GM12878 (cell line): ENCODE measurements around the gene FGFBP1. TPM values are rescaled to one million over a fixed set of nuclear protein-coding genes. Genes with fewer than 3 reads are reported as not detected.

Experiments used
- ATAC-seq: fragments of 200-7000 bp; cut with Tn5 transposase; 3 replicates; pipeline ENCODE4 v1.9.1; 2020; ENCODE audit warnings: mild to moderate bottlenecking, moderate library complexity
- BruUV-seq: library from RNA; stranded (reverse); fragments of 400-500 nt; replicated peaks from 2 replicates; lab custom pipeline; 2021; lab: Mats Ljungman, UMichigan
- CTCF ChIA-PET: fragments of 300-600 bp; sonication (Branson Sonifier 250); formaldehyde crosslinking; extraction: SDS; loops from one replicate; lab custom pipeline; 2021; ENCODE audit warnings: inconsistent platforms; lab: Yijun Ruan, JAX
- POLR2A ChIA-PET: fragments of 350-600 bp; formaldehyde crosslinking; extraction: SDS; loops from one replicate; lab custom pipeline; 2021; ENCODE audit warnings: inconsistent platforms; lab: Charles Lee
- RAD21 ChIA-PET: fragments of 300-600 bp; sonication (Branson Sonifier 250); formaldehyde crosslinking; loops from one replicate; lab custom pipeline; 2023; ENCODE audit warnings: antibody characterized with exemption; ENCODE audit not compliant: unreplicated experiment; lab: Charles Lee
- SMC1A ChIA-PET: fragments of 300-600 bp; sonication (Branson Sonifier 250); formaldehyde crosslinking; loops from one replicate; lab custom pipeline; 2023; ENCODE audit not compliant: unreplicated experiment, uncharacterized antibody; lab: Charles Lee
- DNase-seq: peaks from one replicate; pipeline ENCODE4 v3.0.0-alpha.2; 2011; ENCODE audit warnings: low read depth, low spot score
- FAIRE-seq: peaks from 3 replicates; lab custom pipeline; 2011; peaks lifted over from hg19 to GRCh38; lab: Jason Lieb, UNC
- H2AFZ ChIP-seq: 2 replicates; pipeline ENCODE4 v1.6.0; 2011; ENCODE audit warnings: low read depth, low read length, control low read depth; ENCODE audit not compliant: control insufficient read depth
- H3K27ac ChIP-seq: 2 replicates; pipeline ENCODE4 v1.5.1; 2011; ENCODE audit warnings: control low read depth; ENCODE audit not compliant: control insufficient read depth, insufficient read depth
- H3K27me3 ChIP-seq, 2 experiments: replicated peaks in 1 of 2; 2 replicates each; pipeline versions ENCODE4 v1.6.0 to v1.6.1; 2011; ENCODE audit warnings: low read length in 1 of 2; ENCODE audit not compliant: control insufficient read depth in 2 of 2, insufficient read depth in 2 of 2
- H3K36me3 ChIP-seq, 2 experiments: 2 replicates each; pipeline ENCODE4 v1.5.1; 2011; ENCODE audit warnings: low read length in 1 of 2; ENCODE audit not compliant: control insufficient read depth in 2 of 2, insufficient read depth in 2 of 2
- H3K4me1 ChIP-seq: 2 replicates; pipeline ENCODE4 v1.6.1; 2011; ENCODE audit warnings: mild to moderate bottlenecking, low read length, moderate library complexity, mixed read lengths; ENCODE audit not compliant: control insufficient read depth, insufficient read depth
- H3K4me2 ChIP-seq: 2 replicates; pipeline ENCODE4 v1.6.0; 2011; ENCODE audit warnings: control low read depth; ENCODE audit not compliant: control insufficient read depth, insufficient read depth
- H3K4me3 ChIP-seq: fragments of 200-600 bp; sonication (generic); 2 replicates; pipeline ENCODE4 v1.5.1; 2016
- H3K79me2 ChIP-seq: 2 replicates; pipeline ENCODE4 v1.6.0; 2011; ENCODE audit warnings: low read length; ENCODE audit not compliant: control insufficient read depth, insufficient read depth
- H3K9ac ChIP-seq: 2 replicates; pipeline ENCODE4 v1.8.0; 2011; ENCODE audit warnings: low read length, control low read depth, mixed read lengths; ENCODE audit not compliant: control insufficient read depth, insufficient read depth
- H3K9me3 ChIP-seq: replicated peaks from 3 replicates; pipeline ENCODE4 v1.5.1; 2011; ENCODE audit warnings: mild to moderate bottlenecking, low read length; ENCODE audit not compliant: control insufficient read depth, insufficient read depth
- H4K20me1 ChIP-seq: 2 replicates; pipeline ENCODE4 v1.6.0; 2011; ENCODE audit not compliant: control insufficient read depth, insufficient read depth
- BCLAF1 ChIP-seq: fragments of 450-650 bp; IDR thresholded peaks from 2 replicates; pipeline ENCODE4 v1.6.1; 2017; ENCODE audit warnings: antibody characterized with exemption, mild to moderate bottlenecking, moderate library complexity
- CBX3 ChIP-seq: fragments of 200-600 bp; sonication (generic); IDR thresholded peaks from 2 replicates; pipeline ENCODE4 v1.6.1; 2016; ENCODE audit warnings: low read depth, borderline replicate concordance
- CHD1 ChIP-seq: IDR thresholded peaks from 2 replicates; pipeline ENCODE4 v1.6.1; 2012; ENCODE audit warnings: low read depth, low read length, improper control_type of control experiment
- CHD2 ChIP-seq: IDR thresholded peaks from 2 replicates; pipeline ENCODE4 v1.6.1; 2011; ENCODE audit warnings: low read depth, low read length, improper control_type of control experiment, borderline replicate concordance
- CREM ChIP-seq: IDR thresholded peaks from 2 replicates; pipeline ENCODE4 v1.6.1; 2014; ENCODE audit warnings: antibody characterized with exemption, low read depth
- EED ChIP-seq: sonication (generic); IDR thresholded peaks from 2 replicates; pipeline ENCODE4 v1.6.1; 2016; ENCODE audit warnings: antibody characterized with exemption, low read depth
- ESRRA ChIP-seq: IDR thresholded peaks from 2 replicates; pipeline ENCODE4 v1.6.1; 2012; ENCODE audit warnings: mild to moderate bottlenecking, low read length, improper control_type of control experiment
- HDAC6 ChIP-seq: fragments of 200-600 bp; sonication (generic); IDR thresholded peaks from one replicate; pipeline ENCODE4 v1.8.0; 2017; ENCODE audit warnings: antibody characterized with exemption; ENCODE audit not compliant: unreplicated experiment
- IKZF2 ChIP-seq, 2 experiments: fragments of 450-650 bp; IDR thresholded peaks; 2 replicates each; pipeline ENCODE4 v1.6.1; 2017; ENCODE audit warnings: mild to moderate bottlenecking in 2 of 2, moderate library complexity in 2 of 2
- PAX5 ChIP-seq: IDR thresholded peaks from 2 replicates; pipeline ENCODE4 v1.6.1; 2011; ENCODE audit warnings: low read depth, low read length, borderline replicate concordance
- YBX1 ChIP-seq: fragments of 450-650 bp; IDR thresholded peaks from 2 replicates; pipeline ENCODE4 v1.6.1; 2016; ENCODE audit warnings: antibody characterized with exemption
- ZBTB33 ChIP-seq: fragments of 450-650 bp; IDR thresholded peaks from 2 replicates; pipeline ENCODE4 v1.6.1; 2017; ENCODE audit warnings: mild to moderate bottlenecking
- ZNF274 ChIP-seq: IDR thresholded peaks from one replicate; pipeline ENCODE4 v1.8.0; 2011; ENCODE audit not compliant: insufficient read length, insufficient read depth
- ZNF687 ChIP-seq: fragments of 450-650 bp; IDR thresholded peaks from 2 replicates; pipeline ENCODE4 v1.6.1; 2017; ENCODE audit warnings: mild to moderate bottlenecking, moderate library complexity
- WGBS: methylation state at CpG from one replicate; pipeline ENCODE4 v1.1.6; 2016; ENCODE audit warnings: low lambda C conversion rate; ENCODE audit not compliant: insufficient replicate concordance, insufficient coverage; ENCODE audit errors: missing lambda C conversion rate; 5-methylcytosine and 5-hydroxymethylcytosine counted together
- in situ Hi-C: fragments of 300-500 bp; cut with MboI; formaldehyde crosslinking; loops from 9 replicates; pipeline ENCODE4 v1.14.3; 2018; ENCODE audit warnings: mixed read lengths
- intact Hi-C: fragments of 100-400 bp; cut with micrococcal nuclease; formaldehyde crosslinking; loops from one replicate; pipeline ENCODE4 v1.14.2; 2022; ENCODE audit not compliant: unreplicated experiment
- polyA plus RNA-seq, 11 experiments: library from polyadenylated mRNA; depleted of rRNA in 4 of 11; unstranded in 6 of 11; stranded (reverse) in 5 of 11; fragments of >200 nt; fragmentation: Nextera tagmentation in 4 of 11; fragmentation: Illumina TruSeq in 1 of 11; extraction: Ambion mirVana in 4 of 11; extraction: Trizol in 1 of 11; gene quantifications; 1 replicate in 1 of 11; 2 replicates in 10 of 11; pipeline versions ENCODE4 v1.2.1 to v1.2.3, GENCODE V29; 2011 to 2016; ENCODE audit warnings: inconsistent platforms in 2 of 11, missing spikeins in 2 of 11, low read depth in 1 of 11
- total RNA-seq, 4 experiments: library from RNA; depleted of rRNA in 3 of 4; stranded (reverse); fragments of >200 nt in 3 of 4; fragmentation: Illumina TruSeq in 1 of 4; extraction: Trizol in 1 of 4; gene quantifications; 2 replicates each; pipeline versions ENCODE4 v1.2.1 to v1.2.3, GENCODE V29; 2013 to 2021

The FGFBP1 gene
- total and polyA plus RNA-seq, 10 of the 15 experiments (the other 5 are each of a cell fraction or from before 2014, with no cell fraction given), result 0.09 to 0.11 (median 0.09) TPM; not detected in 7

- no peak for TF ChIP-seq BCLAF1
Measured at GRCh38 chr4:15983610-15984009, 45.1 kb upstream of the FGFBP1 start (continued).

GRCh38 chr4:15982842-15983524, 44.4 kb upstream of the FGFBP1 start:
- ChIA-PET CTCF (interaction anchor here (1.4 kb wide), 1 partner anchor 100 kb away, joined by 4 read pairs; no protein-coding TSS in a partner anchor), RAD21 (interaction anchor here (0.6 kb wide), 1 partner anchor 19 kb away, joined by 3 read pairs; no protein-coding TSS in a partner anchor), POLR2A (no interaction called here), SMC1A (no interaction called here)
- peaks cover 3 to 4% of the 10 kb centered on the region in 2 experiments; a peak in 3 of 4 replicates for H3K27me3 ChIP-seq
- no peak for DNase-seq
- no peak overlapping the region for H3K4me3 ChIP-seq
- no peaks in the 10 kb centered on the region for H3K36me3 ChIP-seq
- in situ Hi-C loops, result no loop called here
- 16% methylated on average over 8 of the region's 8 CpGs for WGBS
- no peak overlapping the region for H2AFZ ChIP-seq
- no peak overlapping the region for H3K9ac ChIP-seq
- ATAC-seq, result no peak
- BruUV-seq, result no TSS peak
- H3K4me2 ChIP-seq, result no peak overlapping the region
- intact Hi-C loops, result no loop called here
- no peaks in the 10 kb centered on the region for H3K79me2 ChIP-seq
- no peaks in the 10 kb centered on the region for H4K20me1 ChIP-seq
- H3K4me1 ChIP-seq, result no peaks in the 10 kb centered on the region
- H3K9me3 ChIP-seq, result no peaks in the 10 kb centered on the region
- no peak overlapping the region for H3K27ac ChIP-seq
- FAIRE-seq, result no peak
- TF ChIP-seq CREM (no peak), PAX5 (no peak), ZNF687 (no peak), CHD2 (no peak), CBX3 (no peak), IKZF2 (IDR thresholded peaks at IDR 0.05) (no peak), EED (no peak), HDAC6 (no peak), YBX1 (no peak), ZNF274 (no peak), ESRRA (no peak), ZBTB33 (no peak), CHD1 (no peak)
